ENCODE results near the gene CEL.
"Not testable (repeated sequence)": the region's sequence is repeated elsewhere in the genome, so short reads cannot be mapped to it uniquely, and the experiment has no call there.

The CEL gene

DNA sequence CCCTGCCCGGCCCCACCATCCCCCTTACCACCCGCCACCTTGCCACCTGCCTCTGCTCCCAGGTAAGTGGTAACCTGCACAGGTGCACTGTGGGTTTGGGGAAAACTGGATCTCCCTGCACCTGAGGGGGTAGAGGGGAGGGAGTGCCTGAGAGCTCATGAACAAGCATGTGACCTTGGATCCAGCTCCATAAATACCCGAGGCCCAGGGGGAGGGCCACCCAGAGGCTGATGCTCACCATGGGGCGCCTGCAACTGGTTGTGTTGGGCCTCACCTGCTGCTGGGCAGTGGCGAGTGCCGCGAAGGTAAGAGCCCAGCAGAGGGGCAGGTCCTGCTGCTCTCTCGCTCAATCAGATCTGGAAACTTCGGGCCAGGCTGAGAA is at the start of gene CEL:
CEL (plus strand) TSS at position 218 of the 382 bp plus-strand sequence; CDS start at position 240, 22 bp downstream.
- FAIRE-seq; DNase-seq (ENCODE audit: insufficient read length, low spot score): not testable (repeated sequence)

GRCh38 chr9:133014696-133015095 is 47.1 kb upstream of the CEL start:
- FAIRE-seq (no peak), DNase-seq (ENCODE audit: insufficient read length, low spot score) (no peak)
- no peak for TF ChIP-seq POLR2A (IDR thresholded peaks at IDR 0.05; ENCODE audit: low read depth, low read length)

GRCh38 chr9:133023117-133023890 is 38.5 kb upstream of the CEL start:
- DNase-seq (ENCODE audit: insufficient read length, low spot score) (no peak), FAIRE-seq (no peak)
- TF ChIP-seq POLR2A (IDR thresholded peaks at IDR 0.05; ENCODE audit: low read depth, low read length), result no peak

- FAIRE-seq, result no peak
- DNase-seq (ENCODE audit: insufficient read length, low spot score), result no peak
- TF ChIP-seq POLR2A (IDR thresholded peaks at IDR 0.05; ENCODE audit: low read depth, low read length), result no peak
These were observed 35.4 kb upstream of the CEL start for GRCh38 chr9:133026426-133026825.

DNA sequence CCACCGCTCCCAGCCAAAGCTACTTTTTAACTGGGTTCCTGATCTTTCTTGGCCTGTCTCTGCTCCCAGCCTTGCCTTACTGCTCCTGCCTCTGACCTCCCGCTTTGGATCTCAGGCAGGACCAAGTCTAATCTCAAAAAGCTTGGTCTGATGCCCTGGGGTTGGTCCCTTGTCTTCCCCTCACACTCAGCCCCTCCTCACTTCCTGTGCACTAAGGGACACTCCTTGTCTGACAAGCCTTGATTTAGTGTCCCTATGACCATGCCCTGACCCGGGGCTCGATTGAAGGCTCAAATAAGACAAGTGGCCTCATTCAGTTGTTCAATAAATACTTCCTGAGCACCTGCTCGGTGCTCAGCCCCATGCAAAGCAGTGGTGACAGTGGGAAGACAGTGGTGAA is 34.6 kb upstream of the CEL start:
- FAIRE-seq (no peak), DNase-seq (ENCODE audit: insufficient read length, low spot score) (no peak)
- no peak for TF ChIP-seq POLR2A (IDR thresholded peaks at IDR 0.05; ENCODE audit: low read depth, low read length)

DNA sequence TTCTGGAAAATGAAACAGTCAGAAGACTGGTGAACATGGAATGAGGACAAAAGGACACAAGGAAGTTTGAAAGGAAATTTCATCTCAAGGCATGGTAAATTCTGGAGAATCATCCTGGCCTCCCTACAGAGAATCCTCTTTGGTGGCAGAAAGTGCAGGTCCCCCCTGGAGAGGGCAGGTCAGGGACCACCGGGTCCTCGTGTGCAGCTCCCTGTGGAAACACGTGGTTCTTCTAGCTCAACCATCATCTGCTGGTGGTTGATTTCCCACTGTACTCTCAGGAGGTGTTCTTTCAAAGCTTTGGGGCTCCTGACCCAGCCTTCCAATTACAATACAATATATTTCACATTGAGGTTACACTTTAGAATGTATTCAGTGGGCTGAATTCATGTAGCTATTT is 33.6 kb upstream of the CEL start:
- no peak for FAIRE-seq
- TF ChIP-seq POLR2A (IDR thresholded peaks at IDR 0.05; ENCODE audit: low read depth, low read length), result no peak
- no peak for DNase-seq (ENCODE audit: insufficient read length, low spot score)

DNA sequence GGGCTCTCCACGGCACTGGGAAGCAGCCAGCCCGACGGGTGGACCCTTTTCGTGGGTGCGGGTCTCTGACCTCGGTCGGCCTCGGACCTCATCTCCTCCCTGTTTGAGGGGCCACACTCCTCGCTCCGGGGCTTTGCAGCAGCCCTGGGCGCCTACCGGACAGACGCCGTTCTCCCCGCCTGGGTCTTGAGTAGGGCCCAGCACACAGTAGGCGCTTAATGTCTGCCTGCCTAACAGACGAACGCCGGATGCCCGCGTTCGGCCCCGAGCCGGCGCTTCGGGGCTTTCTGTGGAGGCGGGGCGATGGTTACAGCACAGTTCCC is 31.8 kb upstream of the CEL start:
- no peak for FAIRE-seq
- no peak for TF ChIP-seq POLR2A (IDR thresholded peaks at IDR 0.05; ENCODE audit: low read depth, low read length)
- no peak for DNase-seq (ENCODE audit: insufficient read length, low spot score)

DNA sequence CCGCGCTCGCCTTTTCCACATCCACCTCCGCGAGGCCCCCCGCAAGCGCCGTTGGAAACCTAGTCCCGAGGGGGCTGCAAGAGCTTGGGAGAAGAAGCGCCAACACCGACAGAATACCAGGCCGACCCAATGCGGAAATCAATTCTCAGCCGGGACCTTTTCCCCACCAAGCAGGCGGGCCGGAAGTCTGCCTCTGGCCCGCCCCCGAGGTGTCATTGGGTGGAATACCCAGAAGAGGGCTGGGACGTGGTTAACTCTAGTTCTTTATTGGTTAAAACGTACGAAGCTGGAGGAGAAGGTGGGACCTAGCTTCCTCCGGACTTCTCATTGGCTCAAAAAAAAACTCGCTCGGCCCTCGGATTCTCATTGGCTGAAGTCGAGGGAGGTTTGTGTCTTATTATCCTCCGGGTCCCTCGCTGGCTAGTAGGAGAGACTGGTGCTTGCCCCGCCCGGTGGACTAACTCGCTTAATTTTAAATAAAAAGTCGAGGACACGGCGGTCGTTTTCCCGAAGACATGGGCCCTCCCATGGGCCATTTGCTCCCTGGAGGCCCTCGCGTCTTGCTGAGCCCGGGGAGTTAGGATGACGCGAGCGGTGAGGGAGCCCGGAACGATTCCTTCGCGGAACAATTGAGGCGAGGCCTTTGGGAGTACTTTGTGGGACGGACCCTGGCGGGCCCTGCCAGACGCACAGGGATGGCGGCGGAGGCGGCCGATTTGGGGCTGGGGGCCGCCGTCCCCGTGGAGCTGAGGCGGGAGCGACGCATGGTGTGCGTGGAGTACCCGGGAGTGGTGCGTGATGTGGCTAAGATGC is 31.3 kb upstream of the CEL start, which contains the start of gene GTF3C5:
GTF3C5 (plus strand) TSS at position 681 of the 813 bp plus-strand sequence; CDS start at position 696, 15 bp downstream.
- peak; percentile 99 for DNase-seq (ENCODE audit: insufficient read length, low spot score)
- TF ChIP-seq POLR2A (IDR thresholded peaks at IDR 0.05; ENCODE audit: low read depth, low read length), result peak; percentile 70
- peak; percentile 98 for FAIRE-seq

DNA sequence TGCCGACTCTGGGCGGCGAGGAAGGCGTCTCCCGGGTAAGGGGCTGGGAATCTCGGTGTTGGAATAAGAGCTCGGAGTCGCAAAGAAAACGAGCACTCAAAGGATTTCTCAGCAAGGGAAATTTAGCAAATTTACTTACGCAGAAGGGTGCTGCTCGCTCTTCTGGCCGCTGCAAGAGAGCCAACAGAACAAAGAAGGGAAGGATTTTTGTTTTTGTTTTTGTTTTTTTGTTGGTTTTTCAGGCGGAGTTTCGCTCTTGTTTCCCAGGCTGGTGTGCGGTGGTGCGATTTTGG is 30.7 kb upstream of the CEL start:
- DNase-seq (ENCODE audit: insufficient read length, low spot score), result no peak
- TF ChIP-seq POLR2A (IDR thresholded peaks at IDR 0.05; ENCODE audit: low read depth, low read length), result no peak
- FAIRE-seq, result no peak

DNA sequence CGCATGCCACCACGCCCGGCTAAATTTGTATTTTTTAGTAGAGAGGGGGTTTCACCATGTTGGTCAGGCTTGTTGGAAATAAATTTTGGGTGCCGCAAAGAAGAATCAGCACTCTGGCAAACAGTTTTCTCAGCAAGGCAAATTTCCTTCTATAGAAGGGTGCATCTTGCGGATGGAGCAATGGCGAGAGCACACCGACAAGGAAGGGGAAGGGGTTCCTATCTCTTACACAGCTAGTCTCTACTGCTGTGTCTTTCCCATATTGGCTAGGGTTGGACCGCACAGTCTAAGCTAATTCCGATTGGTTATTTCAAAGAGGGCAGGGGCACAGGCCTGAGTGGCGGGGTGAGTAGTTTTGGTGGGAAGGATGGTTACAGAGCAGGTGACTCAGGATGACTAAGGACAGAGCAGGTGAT is 30.3 kb upstream of the CEL start:
- no peak for FAIRE-seq
- DNase-seq (ENCODE audit: insufficient read length, low spot score), result no peak
- no peak for TF ChIP-seq POLR2A (IDR thresholded peaks at IDR 0.05; ENCODE audit: low read depth, low read length)

- no peak for TF ChIP-seq POLR2A (IDR thresholded peaks at IDR 0.05; ENCODE audit: low read depth, low read length)
- DNase-seq (ENCODE audit: insufficient read length, low spot score) (no peak), FAIRE-seq (no peak)
These were observed 29.6 kb upstream of the CEL start for GRCh38 chr9:133032171-133032570.

DNA sequence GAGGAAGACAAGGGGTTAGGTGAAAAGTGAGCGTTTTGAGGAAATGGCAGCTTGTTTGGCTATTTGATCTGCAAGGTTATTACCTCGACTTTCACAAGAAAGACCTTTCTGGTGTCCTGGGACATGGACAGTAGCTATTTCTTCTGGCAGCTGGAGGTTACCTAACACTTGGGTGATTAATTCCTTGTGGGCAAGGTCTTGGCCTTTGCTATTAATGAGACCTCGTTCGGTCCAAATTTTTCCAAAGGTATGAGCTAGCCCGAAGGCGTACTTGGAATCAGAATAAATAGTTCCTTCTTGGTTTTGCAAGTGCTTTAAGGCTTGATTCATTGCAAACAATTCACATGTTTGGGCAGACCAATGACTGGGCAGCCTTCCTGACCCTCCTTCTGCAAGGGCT is 26.1 kb upstream of the CEL start:
- DNase-seq (ENCODE audit: insufficient read length, low spot score) (no peak), FAIRE-seq (no peak)
- TF ChIP-seq POLR2A (IDR thresholded peaks at IDR 0.05; ENCODE audit: low read depth, low read length), result no peak

DNA sequence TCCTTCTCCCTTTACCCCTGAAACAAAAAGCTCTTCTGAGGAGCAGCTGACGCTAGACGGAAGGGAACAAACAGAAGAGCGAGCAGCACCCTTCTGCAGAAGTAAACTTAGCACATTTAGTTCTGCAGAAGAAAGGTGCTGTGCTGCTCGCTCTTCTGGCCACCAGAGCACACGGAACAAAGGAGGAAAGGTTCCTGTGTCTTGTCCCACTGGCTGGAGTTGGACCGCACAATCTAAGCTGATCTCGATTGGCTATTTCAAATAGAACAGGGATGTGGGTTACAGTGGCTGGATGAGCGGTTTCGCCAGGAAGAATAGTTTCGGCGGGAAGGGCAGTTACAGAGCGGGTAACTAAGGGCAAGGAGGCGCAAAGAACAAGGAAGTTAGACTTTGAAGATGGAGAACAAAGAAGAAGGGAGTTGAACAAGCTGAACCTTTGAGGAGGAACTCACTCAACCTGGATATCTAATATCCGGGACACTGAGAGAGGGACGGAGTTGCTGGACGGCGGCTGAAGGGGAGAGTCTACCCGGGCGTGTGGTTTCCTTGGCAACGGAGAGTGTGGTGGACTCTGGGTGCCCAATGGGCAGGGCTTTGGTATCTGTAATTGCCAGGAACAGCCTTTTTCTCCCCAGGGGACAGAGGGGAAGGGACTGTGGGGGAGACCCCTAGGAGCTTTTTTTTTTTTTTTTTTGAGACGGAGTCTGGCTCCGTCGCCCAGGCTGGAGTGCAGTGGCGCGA is 23.8 kb upstream of the CEL start:
- FAIRE-seq (no peak), DNase-seq (ENCODE audit: insufficient read length, low spot score) (no peak)
- no peak for TF ChIP-seq POLR2A (IDR thresholded peaks at IDR 0.05; ENCODE audit: low read depth, low read length)

DNA sequence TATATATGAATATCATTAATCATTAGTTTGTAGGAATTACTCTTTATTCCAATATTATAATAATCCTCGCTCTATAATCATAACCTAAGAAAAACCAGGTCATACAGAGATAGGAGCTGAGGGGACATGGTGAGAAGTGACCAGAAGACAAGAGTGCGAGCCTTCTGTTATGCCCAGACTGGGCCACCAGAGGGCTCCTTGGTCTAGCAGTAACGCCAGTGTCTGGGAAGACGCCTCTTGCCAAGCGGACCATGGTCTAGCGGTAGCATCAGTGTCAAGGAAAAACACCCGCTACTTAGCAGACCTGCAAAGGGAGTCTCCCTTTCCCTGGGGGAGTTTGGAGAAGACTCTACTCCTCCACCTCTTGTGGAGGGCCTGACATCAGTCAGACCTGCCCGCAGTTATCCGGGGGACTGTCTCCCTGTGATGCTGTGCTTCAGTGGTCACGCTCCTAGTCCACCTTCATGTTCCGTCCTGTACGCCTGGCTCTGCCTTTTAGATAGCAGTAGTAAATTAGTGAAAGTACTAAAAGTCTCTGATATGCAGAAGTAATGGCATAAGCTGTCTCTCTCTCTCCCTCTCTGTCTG is 20.8 kb upstream of the CEL start:
- DNase-seq (ENCODE audit: insufficient read length, low spot score); FAIRE-seq: not testable (repeated sequence)
